ENCODE measurements around the gene KRTAP4-7.
"Not testable (repeated sequence)": the region's sequence is repeated elsewhere in the genome, so short reads cannot be mapped to it uniquely, and the experiment has no call there.

KRTAP4-7 gene

GRCh38 chr17:41065016-41065689 lies 18.8 kb upstream of the KRTAP4-7 start:
- not testable (repeated sequence) for DNase-seq (ENCODE audit: low spot score)

GRCh38 chr17:41065829-41066624 lies 17.9 kb upstream of the KRTAP4-7 start, which contains the start of gene KRTAP2-4:
Gene KRTAP2-4, minus strand, starts transcription at chr17:41065879. Its CDS starts 34 bp downstream, at chr17:41065845.
- DNase-seq (ENCODE audit: low spot score), result no peak

GRCh38 chr17:41067281-41067680 lies 16.7 kb upstream of the KRTAP4-7 start:
- no peak for DNase-seq (ENCODE audit: low spot score)

DNA sequence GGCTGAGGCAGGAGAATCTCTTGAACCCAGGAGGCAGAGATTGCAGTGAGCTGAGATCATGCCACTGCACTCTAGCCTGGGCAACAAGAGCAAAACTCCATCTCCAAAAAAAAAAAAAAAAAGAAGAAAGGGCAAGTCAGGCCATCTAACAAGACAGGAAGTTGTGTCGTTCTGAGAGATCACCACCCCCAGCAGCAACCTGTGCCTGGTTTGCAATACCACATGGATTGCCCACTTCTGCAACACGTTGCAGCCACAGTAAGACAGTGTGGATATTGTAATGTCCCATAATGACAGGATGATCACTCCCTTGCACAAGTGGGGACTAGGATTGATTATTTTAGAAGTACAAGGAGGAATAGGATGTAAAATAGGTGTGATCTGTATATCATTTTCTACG lies 14.9 kb upstream of the KRTAP4-7 start:
- DNase-seq (ENCODE audit: low spot score), result no peak

GRCh38 chr17:41071606-41072360 lies 12.2 kb upstream of the KRTAP4-7 start:
- DNase-seq (ENCODE audit: low spot score), result no peak

- no peak for DNase-seq (ENCODE audit: low spot score)
Observed at GRCh38 chr17:41073676-41074075, 10.3 kb upstream of the KRTAP4-7 start.

DNA sequence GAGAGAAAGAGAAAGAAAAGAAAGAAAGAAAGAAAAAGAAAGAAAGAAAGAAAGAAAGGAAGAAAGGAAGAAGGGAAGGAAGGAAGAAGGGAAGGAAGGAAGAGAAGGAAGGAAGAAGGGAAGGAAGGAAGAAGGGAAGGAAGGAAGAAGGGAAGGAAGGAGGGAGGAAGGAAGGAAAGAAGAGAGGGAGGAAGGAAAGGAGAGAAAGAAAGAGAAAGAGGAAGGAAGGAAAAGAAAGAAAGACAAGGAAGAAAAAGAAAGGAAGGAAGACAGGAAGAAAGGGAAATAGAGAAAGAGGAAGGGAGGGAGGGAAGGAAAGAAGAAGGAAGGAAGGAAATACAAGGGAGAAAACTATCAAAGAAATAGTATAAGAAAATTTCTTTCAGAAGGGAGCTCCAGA lies 7.2 kb upstream of the KRTAP4-7 start:
- DNase-seq (ENCODE audit: low spot score), result no peak

- DNase-seq (ENCODE audit: low spot score), result no peak
Observed at GRCh38 chr17:41082626-41083025, 1.3 kb upstream of the KRTAP4-7 start.

GRCh38 chr17:41083427-41083826 lies 523 bp upstream of the KRTAP4-7 start:
- DNase-seq (ENCODE audit: low spot score), result not testable (repeated sequence)

DNA sequence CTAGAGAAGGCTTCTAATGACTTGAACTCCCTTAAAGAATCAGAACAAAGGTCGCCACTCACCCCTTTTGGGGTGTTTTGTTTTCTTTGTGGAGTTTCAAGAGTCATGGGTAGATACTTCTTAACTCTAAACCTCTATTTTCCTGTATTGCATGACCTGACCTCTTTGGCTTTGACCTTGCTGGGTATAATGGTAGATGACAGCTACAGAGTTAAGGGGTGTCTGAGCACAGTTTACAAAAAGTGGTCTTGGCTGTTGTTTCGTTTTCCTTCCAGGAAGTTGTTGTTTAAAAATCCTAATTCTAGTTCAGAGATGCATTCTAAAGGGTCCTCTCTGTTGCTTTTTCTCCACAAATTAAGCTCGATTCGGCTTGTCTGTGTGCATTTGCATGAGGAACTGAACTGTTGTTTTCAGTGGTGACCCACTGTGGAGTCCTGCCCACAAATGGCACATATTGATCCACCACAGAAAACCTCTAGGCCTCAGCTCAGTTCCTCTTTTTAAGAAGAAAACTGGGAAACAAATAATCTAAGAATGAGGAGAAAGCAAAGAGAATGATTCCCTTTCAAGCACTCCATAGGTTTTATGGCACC lies 4.9 kb downstream of the KRTAP4-7 start:
- DNase-seq (ENCODE audit: low spot score), result not testable (repeated sequence)

DNA sequence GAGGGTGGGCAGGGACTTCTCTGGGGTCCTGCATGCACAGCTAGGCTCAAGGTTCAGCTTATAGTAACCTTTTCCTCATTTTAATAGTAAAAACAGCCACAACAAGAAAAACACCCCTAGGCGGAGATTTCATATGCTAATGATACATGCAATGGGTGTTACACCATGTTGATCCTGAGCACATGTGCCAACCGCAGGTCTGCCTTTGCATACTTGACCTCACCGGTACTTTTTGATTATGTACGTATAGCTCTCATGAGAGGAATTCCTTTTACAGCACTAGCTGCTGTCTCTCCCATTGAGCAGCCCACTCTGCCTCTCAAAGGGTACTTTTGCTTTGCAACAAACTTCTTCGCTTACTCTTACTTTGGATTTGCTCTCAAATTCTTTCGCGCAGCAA lies 12.1 kb downstream of the KRTAP4-7 start:
- DNase-seq (ENCODE audit: low spot score), result no peak

- DNase-seq (ENCODE audit: low spot score), result no peak
Observed at GRCh38 chr17:41098042-41098441, 14.1 kb downstream of the KRTAP4-7 start, which contains the start of gene KRTAP4-8. Gene KRTAP4-8, minus strand, starts transcription at chr17:41098142. Its CDS starts 58 bp downstream, at chr17:41098084.

GRCh38 chr17:41098481-41098880 lies 14.5 kb downstream of the KRTAP4-7 start:
- no peak for DNase-seq (ENCODE audit: low spot score)

DNA sequence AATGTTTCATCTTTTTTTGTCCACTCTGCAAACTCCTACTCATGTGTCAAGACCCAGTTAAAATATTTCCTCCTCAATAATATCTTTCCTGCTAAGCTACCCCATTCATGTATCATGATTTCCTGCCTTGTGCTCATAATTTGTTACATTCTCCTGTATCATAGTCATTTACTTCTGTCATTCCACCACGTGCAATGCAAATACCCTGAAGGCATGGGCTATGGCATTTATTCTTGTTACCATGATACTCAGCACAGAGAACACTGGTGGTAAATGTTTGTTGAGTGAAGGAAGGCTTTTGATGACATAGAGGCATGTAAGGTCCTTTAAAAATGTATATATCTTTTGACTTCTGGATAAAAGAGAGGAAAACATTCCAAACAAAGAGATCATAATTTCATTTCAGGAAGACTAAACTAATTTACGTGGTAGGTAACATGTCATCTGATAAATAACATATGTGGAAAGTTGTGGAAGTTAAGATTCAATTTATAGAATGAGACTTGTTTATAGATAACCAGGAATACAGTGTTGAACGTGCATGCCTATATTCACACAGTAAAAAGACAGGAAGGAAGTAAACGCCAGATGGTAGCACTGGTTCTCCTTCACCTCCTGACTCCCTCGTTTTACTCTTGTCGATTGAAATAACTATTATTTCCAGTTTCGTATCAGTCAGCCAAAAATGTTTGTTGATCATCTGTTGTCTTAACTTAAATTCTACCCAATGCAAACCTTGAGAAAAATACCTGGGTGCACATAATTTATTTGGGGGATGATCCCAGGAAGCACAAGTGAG lies 15.9 kb downstream of the KRTAP4-7 start:
- not testable (repeated sequence) for DNase-seq (ENCODE audit: low spot score)

GRCh38 chr17:41101586-41102259 lies 17.8 kb downstream of the KRTAP4-7 start, which contains the start of gene KRTAP4-16:
Gene KRTAP4-16, minus strand, starts transcription at chr17:41102209. Its CDS starts 0 bp downstream, at chr17:41102209.
- no peak for DNase-seq (ENCODE audit: low spot score)

GRCh38 chr17:41103896-41104295 lies 19.9 kb downstream of the KRTAP4-7 start:
- DNase-seq (ENCODE audit: low spot score), result no peak

- not testable (repeated sequence) for DNase-seq (ENCODE audit: low spot score)
Observed at GRCh38 chr17:41104386-41105038, 20.6 kb downstream of the KRTAP4-7 start.

- not testable (repeated sequence) for DNase-seq (ENCODE audit: low spot score)
Observed at GRCh38 chr17:41105347-41105746, 21.4 kb downstream of the KRTAP4-7 start, which contains the start of gene KRTAP4-9. Gene KRTAP4-9, plus strand, starts transcription at chr17:41105389. Its CDS starts 0 bp downstream, at chr17:41105389.

GRCh38 chr17:41107941-41108450 lies 24.0 kb downstream of the KRTAP4-7 start:
- no peak for DNase-seq (ENCODE audit: low spot score)

Data from cerebellar cortex (tissue), 1 donor.